Pancreas (tissue), 10 donors: ENCODE results near the gene SPATC1L. TPM values are rescaled to one million over a fixed set of nuclear protein-coding genes. Genes with fewer than 3 reads are reported as not detected.

Experiments
- ATAC-seq, 4 donors: fragments of 200-7000 bp; cut with Tn5 transposase; one replicate each; pipeline versions ENCODE4 v1.8.0 to v1.9.1; 2020; ENCODE audit warnings: mild to moderate bottlenecking in 4 of 4, moderate library complexity in 4 of 4
- DNase-seq, 6 donors: peaks; one replicate each; pipeline ENCODE4 v3.0.0-alpha.2; 2020
- FAIRE-seq: peaks from 2 replicates; lab custom pipeline; 2012; peaks lifted over from hg19 to GRCh38; lab: Jason Lieb, UNC
- H3K27ac ChIP-seq, 4 donors: fragments of 200-600 bp; sonication (generic); 1 replicate in 3 of 4; 2 replicates in 1 of 4; pipeline versions ENCODE4 v1.5.0 to v1.8.0; 2020
- H3K27me3 ChIP-seq, 4 donors: fragments of 200-600 bp; one replicate each; pipeline ENCODE4 v1.8.0; 2021
- H3K36me3 ChIP-seq, 3 donors: fragments of 200-600 bp; sonication (generic) in 1 of 3; one replicate each; pipeline versions ENCODE4 v1.5.0 to v1.8.0; 2020 to 2021
- H3K4me1 ChIP-seq, 3 donors: fragments of 200-600 bp; one replicate each; pipeline ENCODE4 v1.8.0; 2021
- H3K4me3 ChIP-seq, 4 donors: fragments of 200-600 bp; sonication (generic) in 2 of 4; one replicate each; pipeline versions ENCODE4 v1.5.0 to v1.8.0; 2020 to 2021
- H3K9me3 ChIP-seq, 4 donors: fragments of 200-600 bp; one replicate each; pipeline ENCODE4 v1.8.0; 2021
- WGBS, 2 donors: extraction: QIAGEN DNeasy Blood & Tissue Kit; methylation state at CpG; one replicate each; pipeline ENCODE4 v1.1.7; 2013; 5-methylcytosine and 5-hydroxymethylcytosine counted together
- intact Hi-C, 3 donors: fragments of 100-400 bp; cut with DNase I; formaldehyde crosslinking; loops; one replicate each; pipeline versions ENCODE4 v1.11.1 to v1.14.2; 2022
- polyA plus RNA-seq, 2 donors: library from polyadenylated mRNA; stranded (reverse); fragments of 200-250 nt; gene quantifications; one replicate each; pipeline ENCODE4 v1.2.3, GENCODE V29; 2013
- total RNA-seq, 6 donors: library from RNA; stranded (reverse); fragmentation: NEBNext Ultra II Directional in 4 of 6; extraction: Animal tissue kit (Norgen Biotek cat#: 25700) in 4 of 6; gene quantifications; one replicate each; pipeline versions ENCODE4 v1.2.1 to v1.2.4, GENCODE V29; 2021 to 2023
- TF ChIP-seq, protein P1 (sequence below), 4 donors: fragments of 200-600 bp; sonication (generic) in 3 of 4; IDR thresholded peaks; one replicate each; pipeline versions ENCODE4 v1.5.0 to v1.8.0; 2021; ENCODE audit warnings: antibody characterized with exemption in 4 of 4
- donor health status: healthy with polysubstance abuse.
- donor health status: DM: no; HTN: no; CAD: no; lungs with moderate emphysema.
- donor health status: DM: no; HTN: no; CAD: no.
- donor health status: control.
- donor health status: control.
- donor health status: Bipolar disorder and iron deficiency.
- donor health status: DM: yes; HTN: yes; CAD: no.
- donor health status: DM: no; HTN: no; CAD: no.
- donor health status: DM: no; HTN: no; CAD: no.
- donor health status: DM: yes; HTN: yes; CAD: no.

SPATC1L gene
- total and polyA plus RNA-seq, 8 donors: 3.1 to 26.9 (median 6.5) TPM

DNA sequence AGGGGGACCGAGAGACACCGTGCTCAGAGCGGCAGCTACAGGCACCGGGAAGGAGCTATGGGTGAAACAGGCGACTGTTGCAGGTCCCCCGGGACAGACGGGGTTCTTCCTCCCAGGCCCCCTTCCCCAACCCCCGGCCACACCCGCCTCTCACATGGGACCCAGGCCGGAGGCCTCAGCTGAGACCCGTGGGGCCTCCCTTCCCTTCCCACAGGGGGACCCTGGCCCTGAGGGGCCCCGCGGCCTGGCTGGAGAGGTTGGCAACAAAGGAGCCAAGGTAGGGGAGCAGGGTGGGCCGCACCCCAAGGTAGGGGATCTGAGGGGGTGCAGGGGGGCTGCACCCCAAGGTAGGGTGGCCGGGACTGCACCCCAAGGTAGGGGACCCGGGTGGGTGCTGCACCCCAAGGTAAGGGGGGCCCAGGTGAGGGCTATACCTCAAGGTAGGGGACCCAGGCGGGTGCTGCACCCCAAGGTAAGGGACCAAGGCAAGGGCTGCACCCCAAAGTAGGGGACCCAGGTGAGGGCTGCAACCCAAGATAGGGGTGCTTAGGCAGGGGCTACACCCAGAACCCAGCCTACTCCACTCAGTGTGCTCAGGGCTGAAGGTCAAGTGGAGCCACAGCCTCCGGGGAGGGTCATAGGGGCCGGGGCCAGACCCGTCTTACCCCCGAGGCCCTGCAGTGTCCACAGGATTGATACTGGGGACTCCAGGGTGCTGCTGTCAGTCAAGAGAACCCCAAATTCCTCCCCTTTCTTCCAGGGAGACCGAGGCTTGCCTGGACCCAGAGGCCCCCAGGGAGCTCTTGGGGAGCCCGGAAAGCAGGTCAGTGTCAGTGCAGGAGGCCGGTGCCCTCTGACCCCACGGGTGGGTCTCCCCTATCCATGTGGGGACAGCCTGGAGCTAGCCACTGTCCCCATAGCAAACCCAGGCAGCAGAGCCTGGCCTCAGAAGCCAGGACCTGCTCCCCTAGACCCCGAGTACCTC is 63.7 kb downstream of the SPATC1L start:
- H3K9me3 ChIP-seq: no peaks in the 10 kb centered on the region
- ATAC-seq (no peak), FAIRE-seq (no peak), DNase-seq (peak in 4 of 6 donors; percentile 11 to 75 (median 30))
- no peak overlapping the region for H3K27ac ChIP-seq
- H3K36me3 ChIP-seq: no peaks in the 10 kb centered on the region
- TF ChIP-seq, protein P1, sequence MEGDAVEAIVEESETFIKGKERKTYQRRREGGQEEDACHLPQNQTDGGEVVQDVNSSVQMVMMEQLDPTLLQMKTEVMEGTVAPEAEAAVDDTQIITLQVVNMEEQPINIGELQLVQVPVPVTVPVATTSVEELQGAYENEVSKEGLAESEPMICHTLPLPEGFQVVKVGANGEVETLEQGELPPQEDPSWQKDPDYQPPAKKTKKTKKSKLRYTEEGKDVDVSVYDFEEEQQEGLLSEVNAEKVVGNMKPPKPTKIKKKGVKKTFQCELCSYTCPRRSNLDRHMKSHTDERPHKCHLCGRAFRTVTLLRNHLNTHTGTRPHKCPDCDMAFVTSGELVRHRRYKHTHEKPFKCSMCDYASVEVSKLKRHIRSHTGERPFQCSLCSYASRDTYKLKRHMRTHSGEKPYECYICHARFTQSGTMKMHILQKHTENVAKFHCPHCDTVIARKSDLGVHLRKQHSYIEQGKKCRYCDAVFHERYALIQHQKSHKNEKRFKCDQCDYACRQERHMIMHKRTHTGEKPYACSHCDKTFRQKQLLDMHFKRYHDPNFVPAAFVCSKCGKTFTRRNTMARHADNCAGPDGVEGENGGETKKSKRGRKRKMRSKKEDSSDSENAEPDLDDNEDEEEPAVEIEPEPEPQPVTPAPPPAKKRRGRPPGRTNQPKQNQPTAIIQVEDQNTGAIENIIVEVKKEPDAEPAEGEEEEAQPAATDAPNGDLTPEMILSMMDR (IDR thresholded peaks at IDR 0.05): no peak
- intact Hi-C loops: no loop called here
- 62 to 80% methylated on average over 24 to 26 of the region's 26 CpGs for WGBS, 2 donors
- no peaks in the 10 kb centered on the region for H3K4me1 ChIP-seq
- H3K4me3 ChIP-seq: no peak overlapping the region
- H3K27me3 ChIP-seq: no peaks in the 10 kb centered on the region

GRCh38 chr21:46119637-46120271 is 64.5 kb downstream of the SPATC1L start:
- no peaks in the 10 kb centered on the region for H3K9me3 ChIP-seq
- ATAC-seq: no peak
- peak in 3 of 6 donors; percentile 10 to 45 (median 45) for DNase-seq
- WGBS, 2 donors: 62 to 80% methylated on average over 14 of the region's 14 CpGs
- H3K36me3 ChIP-seq: no peaks in the 10 kb centered on the region
- TF ChIP-seq, protein P1 (IDR thresholded peaks at IDR 0.05): no peak
- H3K27me3 ChIP-seq: no peaks in the 10 kb centered on the region
- H3K4me1 ChIP-seq: no peaks in the 10 kb centered on the region
- FAIRE-seq: no peak
- H3K4me3 ChIP-seq: no peak overlapping the region
- intact Hi-C loops: no loop called here
- H3K27ac ChIP-seq: no peak overlapping the region

DNA sequence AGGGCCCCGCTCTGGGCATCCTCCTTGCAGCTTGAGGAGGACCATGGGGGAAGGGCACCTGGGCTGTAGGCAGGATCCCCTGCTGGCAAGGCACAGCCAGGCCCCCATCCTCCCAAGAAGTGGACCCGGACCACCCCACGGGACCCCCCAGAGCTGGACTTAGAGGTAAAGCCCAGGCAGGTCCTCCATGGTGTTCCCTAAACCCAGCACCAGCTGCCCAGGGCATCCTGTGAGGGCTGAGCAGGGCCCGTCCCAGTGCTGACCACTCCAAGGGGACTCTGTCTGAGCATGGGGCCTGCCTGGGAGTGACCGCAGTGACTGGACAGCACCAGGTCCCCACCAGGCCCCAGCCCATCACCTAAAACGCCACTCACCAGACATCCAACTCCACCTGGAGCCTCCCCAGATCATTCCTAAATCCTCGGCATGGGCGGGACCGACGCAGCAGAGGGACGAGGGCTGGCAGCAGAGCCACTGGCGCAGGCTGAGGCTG is 65.1 kb downstream of the SPATC1L start:
- Histone ChIP-seq H3K27me3 (no peaks in the 10 kb centered on the region), H3K9me3 (no peaks in the 10 kb centered on the region), H3K4me3 (no peak overlapping the region), H3K36me3 (no peaks in the 10 kb centered on the region), H3K27ac (no peak overlapping the region), H3K4me1 (no peaks in the 10 kb centered on the region)
- FAIRE-seq: no peak
- WGBS, 2 donors: 66 to 77% methylated on average over 12 of the region's 12 CpGs
- intact Hi-C loops: no loop called here
- no peak for ATAC-seq
- peak in 2 of 6 donors; percentile 12 to 62 for DNase-seq
- TF ChIP-seq, protein P1 (IDR thresholded peaks at IDR 0.05): no peak

- ATAC-seq (no peak), FAIRE-seq (no peak), DNase-seq (peak in 3 of 6 donors; percentile 8 to 47 (median 46))
- Histone ChIP-seq H3K27me3 (no peaks in the 10 kb centered on the region), H3K4me3 (no peak overlapping the region), H3K9me3 (no peaks in the 10 kb centered on the region), H3K4me1 (no peaks in the 10 kb centered on the region), H3K27ac (no peak overlapping the region), H3K36me3 (no peaks in the 10 kb centered on the region)
- TF ChIP-seq, protein P1 (IDR thresholded peaks at IDR 0.05): no peak
- WGBS, 2 donors: 58 to 78% methylated on average over 27 of the region's 27 CpGs
- intact Hi-C loops: no loop called here
Observed at GRCh38 chr21:46118316-46119143, 65.7 kb downstream of the SPATC1L start.
